CD8-positive, alpha-beta memory T cell (primary cell): ENCODE measurements around the gene GYS1. TPM values are rescaled to one million over a fixed set of nuclear protein-coding genes. Genes with fewer than 3 reads are reported as not detected.

Experiments
- CTCF ChIA-PET: fragments of 350-600 bp; sonication (Branson Sonifier 250); formaldehyde crosslinking; loops from one replicate; lab custom pipeline; 2021; ENCODE audit warnings: antibody characterized with exemption; lab: Charles Lee
- POLR2A ChIA-PET: fragments of 350-600 bp; sonication (Branson Sonifier 250); formaldehyde crosslinking; loops from one replicate; lab custom pipeline; 2021; ENCODE audit warnings: antibody characterized with exemption; lab: Charles Lee
- DNase-seq, 5 donors: peaks; one replicate each; pipeline versions ENCODE4 v3.0.0 to v3.0.0-alpha.2; 2020 to 2022; ENCODE audit warnings: mixed read lengths in 1 of 5
- H3K27ac ChIP-seq: one replicate; pipeline ENCODE4 v1.7.0; 2013; ENCODE audit warnings: low read depth, mild to moderate bottlenecking, low read length, moderate library complexity
- H3K27me3 ChIP-seq: 2 replicates; pipeline ENCODE4 v1.7.0; 2013; ENCODE audit warnings: low read length, mild to moderate bottlenecking; ENCODE audit not compliant: insufficient read depth, poor library complexity, severe bottlenecking
- H3K36me3 ChIP-seq: 2 replicates; pipeline ENCODE4 v1.7.0; 2013; ENCODE audit warnings: mild to moderate bottlenecking, low read length, moderate library complexity; ENCODE audit not compliant: insufficient read depth
- H3K4me1 ChIP-seq: 2 replicates; pipeline ENCODE4 v1.7.0; 2013; ENCODE audit warnings: mild to moderate bottlenecking, low read length, moderate library complexity; ENCODE audit not compliant: insufficient read depth
- H3K4me3 ChIP-seq: 2 replicates; pipeline ENCODE4 v1.7.0; 2013; ENCODE audit warnings: mild to moderate bottlenecking, low read length
- H3K9me3 ChIP-seq: 2 replicates; pipeline ENCODE4 v1.7.0; 2013; ENCODE audit warnings: mild to moderate bottlenecking, low read length
- H3K27ac Mint-ChIP-seq, 8 donors: one replicate each; pipeline ENCODE4 v1.8.0; 2020 to 2021; ENCODE audit warnings: mixed read lengths in 8 of 8, mild to moderate bottlenecking in 6 of 8, inconsistent platforms in 3 of 8, moderate library complexity in 3 of 8
- H3K27me3 Mint-ChIP-seq, 2 donors: one replicate each; pipeline ENCODE4 v1.8.0; 2020 to 2021; ENCODE audit warnings: mixed read lengths in 2 of 2, mild to moderate bottlenecking in 1 of 2, moderate library complexity in 1 of 2
- H3K36me3 Mint-ChIP-seq, 3 donors: one replicate each; pipeline ENCODE4 v1.8.0; 2020 to 2021; ENCODE audit warnings: mixed read lengths in 3 of 3, inconsistent platforms in 1 of 3, mild to moderate bottlenecking in 1 of 3
- H3K4me1 Mint-ChIP-seq, 3 donors: one replicate each; pipeline ENCODE4 v1.8.0; 2020 to 2021; ENCODE audit warnings: mixed read lengths in 3 of 3, inconsistent platforms in 1 of 3, mild to moderate bottlenecking in 1 of 3
- H3K4me3 Mint-ChIP-seq, 7 donors: one replicate each; pipeline ENCODE4 v1.8.0; 2020 to 2021; ENCODE audit warnings: mixed read lengths in 7 of 7, mild to moderate bottlenecking in 6 of 7, moderate library complexity in 4 of 7, inconsistent platforms in 2 of 7
- H3K9me3 Mint-ChIP-seq, 5 donors: one replicate each; pipeline ENCODE4 v1.8.0; 2020 to 2022; ENCODE audit warnings: mixed read lengths in 5 of 5, mild to moderate bottlenecking in 3 of 5, moderate library complexity in 2 of 5, inconsistent platforms in 1 of 5
- polyA plus RNA-seq: library from polyadenylated mRNA; unstranded; fragments of 300-500 nt; fragmentation: Illumina TruSeq; gene quantifications from one replicate; pipeline ENCODE4 v1.2.3, GENCODE V29; 2021
- total RNA-seq, 2 experiments: library from RNA; stranded (reverse); gene quantifications; one replicate each; pipeline ENCODE4 v1.2.3, GENCODE V29; 2021

Gene GYS1
- total and polyA plus RNA-seq, 3 experiments from 2014 or later = 31.5 to 38.9 (median 38.2) TPM

- H3K27ac Mint-ChIP-seq = peak overlapping the region in 1 of 8 donors; percentile 65
- H3K36me3 Mint-ChIP-seq = peaks cover 0 to 61% (median 0%) of the 10 kb centered on the region in 3 donors
- Histone ChIP-seq H3K4me3 (no peak overlapping the region), H3K4me1 (no peaks in the 10 kb centered on the region), H3K36me3 (peaks cover 7% of the 10 kb centered on the region), H3K27me3 (no peaks in the 10 kb centered on the region), H3K27ac (no peak overlapping the region), H3K9me3 (no peaks in the 10 kb centered on the region)
- no peak overlapping the region for H3K4me3 Mint-ChIP-seq
- no peak for DNase-seq
- H3K9me3 Mint-ChIP-seq = no peaks in the 10 kb centered on the region
- no peaks in the 10 kb centered on the region for H3K27me3 Mint-ChIP-seq
- POLR2A ChIA-PET = interaction anchor here (0.7 kb wide), 1 partner anchor 12 kb away, joined by 5 read pairs; the partner anchor contains the start of gene GYS1
- CTCF ChIA-PET = no interaction called here
- H3K4me1 Mint-ChIP-seq = no peaks in the 10 kb centered on the region
Measured at GRCh38 chr19:49004964-49005614, 12.0 kb upstream of the GYS1 start.

- H3K9me3 ChIP-seq = no peaks in the 10 kb centered on the region
- Mint-ChIP-seq H3K9me3 (no peaks in the 10 kb centered on the region), H3K4me3 (no peak overlapping the region), H3K36me3 (peaks cover 0 to 57% (median 0%) of the 10 kb centered on the region in 3 donors), H3K4me1 (peaks cover 3 to 6% (median 4%) of the 10 kb centered on the region in 3 donors), H3K27me3 (no peaks in the 10 kb centered on the region), H3K27ac (no peak overlapping the region)
- H3K4me3 ChIP-seq = no peak overlapping the region
- no peaks in the 10 kb centered on the region for H3K4me1 ChIP-seq
- DNase-seq = no peak
- no peak overlapping the region for H3K27ac ChIP-seq
- H3K27me3 ChIP-seq = no peaks in the 10 kb centered on the region
- CTCF ChIA-PET = interaction anchor here (1.2 kb wide), 1 partner anchor 10 kb away, joined by 10 read pairs; the partner anchor contains the start of genes GYS1 and RUVBL2
- H3K36me3 ChIP-seq = peaks cover 7% of the 10 kb centered on the region
- POLR2A ChIA-PET = interaction anchor here (0.8 kb wide), 1 partner anchor 83 kb away, joined by 3 read pairs; no protein-coding TSS in a partner anchor
Measured at GRCh38 chr19:49004133-49004532, 11.0 kb upstream of the GYS1 start.

GRCh38 chr19:48999481-49000325 lies 6.6 kb upstream of the GYS1 start:
- DNase-seq = peak; percentile 44 to 72 (median 45)
- Mint-ChIP-seq H3K36me3 (peaks cover 0 to 31% (median 0%) of the 10 kb centered on the region in 3 donors), H3K27me3 (no peaks in the 10 kb centered on the region), H3K4me3 (peak overlapping the region in 1 of 7 donors; percentile 3), H3K9me3 (no peaks in the 10 kb centered on the region), H3K27ac (peak overlapping the region in 2 of 8 donors; percentile 54 to 77), H3K4me1 (peaks cover 10 to 24% (median 14%) of the 10 kb centered on the region in 3 donors)
- Histone ChIP-seq H3K9me3 (no peaks in the 10 kb centered on the region), H3K4me3 (no peak overlapping the region), H3K36me3 (peaks cover 7% of the 10 kb centered on the region), H3K27me3 (no peaks in the 10 kb centered on the region), H3K27ac (no peak overlapping the region), H3K4me1 (peaks cover 5% of the 10 kb centered on the region)
- ChIA-PET CTCF (interaction anchor here (0.8 to 3.1 kb wide), 9 partner anchors 10 to 199 kb away, joined by 3 to 10 read pairs (median 5); no protein-coding TSS in a partner anchor), POLR2A (no interaction called here)

GRCh38 chr19:48997972-48998371 lies 4.9 kb upstream of the GYS1 start:
- peaks cover 0 to 2% of the 10 kb centered on the region in 2 donors for H3K27me3 Mint-ChIP-seq
- no peaks in the 10 kb centered on the region for H3K36me3 ChIP-seq

GRCh38 chr19:48994035-48994386 lies 902 bp upstream of the GYS1 start:
- Mint-ChIP-seq H3K4me3 (peak overlapping the region; percentile 88 to 97 (median 96)), H3K4me1 (peaks cover 28 to 54% (median 41%) of the 10 kb centered on the region in 3 donors), H3K27ac (peak overlapping the region; percentile 88 to 100 (median 98)), H3K27me3 (peaks cover 0 to 2% of the 10 kb centered on the region in 2 donors), H3K36me3 (peaks cover 0 to 23% (median 4%) of the 10 kb centered on the region in 3 donors), H3K9me3 (no peaks in the 10 kb centered on the region)
- H3K36me3 ChIP-seq = no peaks in the 10 kb centered on the region
- no peaks in the 10 kb centered on the region for H3K27me3 ChIP-seq
- H3K4me3 ChIP-seq = peak overlapping the region; percentile 87
- POLR2A ChIA-PET = interaction anchor here (0.6 to 1.8 kb wide), 16 partner anchors 17 to 883 kb away, joined by 3 to 18 read pairs (median 5); partner anchors contain the start of genes AKT1S1, DHDH, FTL and NUCB1
- no peaks in the 10 kb centered on the region for H3K9me3 ChIP-seq
- no peak for DNase-seq
- H3K27ac ChIP-seq = peak overlapping the region; percentile 85
- CTCF ChIA-PET = interaction anchor here (0.7 to 3.2 kb wide), 25 partner anchors 9 to 476 kb away, joined by 3 to 25 read pairs (median 6); partner anchors contain the start of genes CA11, FTL, LHB and LIN7B
- H3K4me1 ChIP-seq = peaks cover 27% of the 10 kb centered on the region

More at GRCh38 chr19:48997972-48998371, 4.9 kb upstream of the GYS1 start:
- H3K9me3 Mint-ChIP-seq = no peaks in the 10 kb centered on the region
- H3K4me1 ChIP-seq = peaks cover 14% of the 10 kb centered on the region
- peaks cover 0 to 20% (median 0%) of the 10 kb centered on the region in 3 donors for H3K36me3 Mint-ChIP-seq
- CTCF ChIA-PET = interaction anchor here (1.4 to 3.1 kb wide), 5 partner anchors 21 to 148 kb away, joined by 3 to 11 read pairs (median 9); partner anchors contain the start of gene LIN7B
- peak overlapping the region in 1 of 8 donors; percentile 75 for H3K27ac Mint-ChIP-seq
- peaks cover 18 to 34% (median 24%) of the 10 kb centered on the region in 3 donors for H3K4me1 Mint-ChIP-seq
- no peak overlapping the region for H3K4me3 Mint-ChIP-seq
- no peaks in the 10 kb centered on the region for H3K9me3 ChIP-seq
- no peaks in the 10 kb centered on the region for H3K27me3 ChIP-seq
- H3K4me3 ChIP-seq = no peak overlapping the region
- POLR2A ChIA-PET = interaction anchor here (0.6 kb wide), 1 partner anchor 85 kb away, joined by 5 read pairs; no protein-coding TSS in a partner anchor
- peak in 2 of 5 donors; percentile 29 to 60 for DNase-seq
- H3K27ac ChIP-seq = no peak overlapping the region

GRCh38 chr19:48992581-48993174 lies 431 bp downstream of the GYS1 start:
- Histone ChIP-seq H3K27ac (peak overlapping the region; percentile 81), H3K9me3 (no peaks in the 10 kb centered on the region), H3K4me3 (peak overlapping the region; percentile 75), H3K4me1 (peaks cover 27% of the 10 kb centered on the region), H3K27me3 (no peaks in the 10 kb centered on the region), H3K36me3 (no peaks in the 10 kb centered on the region)
- Mint-ChIP-seq H3K4me1 (peaks cover 31 to 48% (median 44%) of the 10 kb centered on the region in 3 donors), H3K27ac (peak overlapping the region; percentile 80 to 98 (median 94)), H3K27me3 (peaks cover 0 to 2% of the 10 kb centered on the region in 2 donors), H3K36me3 (peaks cover 4 to 33% (median 11%) of the 10 kb centered on the region in 3 donors), H3K4me3 (peak overlapping the region; percentile 88 to 97 (median 96)), H3K9me3 (no peaks in the 10 kb centered on the region)
- CTCF ChIA-PET = interaction anchor here (0.8 to 3.2 kb wide), 33 partner anchors 10 to 478 kb away, joined by 3 to 25 read pairs (median 5); partner anchors contain the start of genes FTL, LHB, LIN7B and NUCB1
- DNase-seq = no peak
- POLR2A ChIA-PET = interaction anchor here (0.5 to 1.8 kb wide), 16 partner anchors 8 to 884 kb away, joined by 3 to 18 read pairs (median 5); partner anchors contain the start of genes AKT1S1, FTL, NUCB1 and PPP1R15A
